ENCODE data around the gene CCL27. TPM values are rescaled to one million over a fixed set of nuclear protein-coding genes. Genes with fewer than 3 reads are reported as not detected.

CCL27 gene
- total and polyA plus RNA-seq, 2 donors (not counting 1 experiment from before 2014, with no cell fraction given) = not detected

- DNase-seq (no peak), ATAC-seq (ENCODE audit: low read depth) (no peak)
- no peaks in the 10 kb centered on the region for H3K36me3 ChIP-seq (replicated peaks in 1 of 2; ENCODE audit: control extremely low read depth in 1 of 2, control insufficient read depth in 1 of 2, extremely low read depth in 1 of 2, insufficient read depth in 2 of 2, low read length in 1 of 2)
- Mint-ChIP-seq H3K4me1 (peaks cover 3% of the 10 kb centered on the region), H3K9me3 (ENCODE audit: insufficient read depth) (no peaks in the 10 kb centered on the region), H3K27ac (no peak overlapping the region), H3K4me3 (no peak overlapping the region), H3K27me3 (peaks cover 8% of the 10 kb centered on the region)
- no peak overlapping the region for H3K4me3 ChIP-seq (ENCODE audit: control extremely low read depth in 1 of 5, extremely low read depth in 1 of 5, insufficient read depth in 1 of 5, low read depth in 2 of 5, low read length in 4 of 5)
- peaks cover 0 to 8% of the 10 kb centered on the region in 2 donors for H3K4me1 ChIP-seq (ENCODE audit: control insufficient read depth in 2 of 2, insufficient read depth in 2 of 2, low read length in 2 of 2)
- intact Hi-C loops (cut with micrococcal nuclease) = no loop called here
- H4K20me1 ChIP-seq (ENCODE audit: control insufficient read depth, insufficient read depth, low read length, poor library complexity, severe bottlenecking) = no peaks in the 10 kb centered on the region
- no peak overlapping the region for H3K9ac ChIP-seq (ENCODE audit: low read length)
- no peak overlapping the region for H3K4me2 ChIP-seq (replicated peaks; ENCODE audit: low read depth, low read length, poor library complexity, severe bottlenecking)
- TF ChIP-seq CTCF (IDR thresholded peaks at IDR 0.05) (no peak), EZH2 (IDR thresholded peaks at IDR 0.05; ENCODE audit: borderline replicate concordance, insufficient read depth, low read depth, low read length, poor library complexity, severe bottlenecking) (no peak)
- 91% methylated on average over 5 of the region's 5 CpGs for WGBS (ENCODE audit: insufficient coverage)
- peaks cover 0 to 4% (median 0%) of the 10 kb centered on the region in 4 experiments for H3K27me3 ChIP-seq (replicated peaks in 1 of 4; ENCODE audit: control extremely low read depth in 1 of 4, control insufficient read depth in 3 of 4, insufficient read depth in 4 of 4, low read length in 3 of 4)
- no peak overlapping the region for H3K27ac ChIP-seq (ENCODE audit: low read length in 2 of 2)
- no peaks in the 10 kb centered on the region for H3K79me2 ChIP-seq (ENCODE audit: control insufficient read depth, insufficient read depth, low read length)
- POLR2A ChIA-PET = no interaction called here
- CTCF ChIA-PET = interaction anchor here (1.5 kb wide), 2 partner anchors 16 to 30 kb away, joined by 3 to 4 read pairs; no protein-coding TSS in a partner anchor
- H2AFZ ChIP-seq (ENCODE audit: insufficient read depth, low read depth, low read length, poor library complexity, severe bottlenecking) = no peak overlapping the region
- H3K9me3 ChIP-seq (ENCODE audit: control extremely low read depth in 1 of 3, control insufficient read depth in 2 of 3, insufficient read depth in 1 of 3, low read length in 2 of 3) = no peaks in the 10 kb centered on the region
Observed at GRCh38 chr9:34686231-34686630, 23.8 kb upstream of the CCL27 start.

GRCh38 chr9:34685591-34685990, 23.1 kb upstream of the CCL27 start:
- Histone ChIP-seq H3K4me2 (replicated peaks; ENCODE audit: low read depth, low read length, poor library complexity, severe bottlenecking) (no peak overlapping the region), H3K4me3 (ENCODE audit: control extremely low read depth in 1 of 5, extremely low read depth in 1 of 5, insufficient read depth in 1 of 5, low read depth in 2 of 5, low read length in 4 of 5) (no peak overlapping the region), H3K79me2 (ENCODE audit: control insufficient read depth, insufficient read depth, low read length) (no peaks in the 10 kb centered on the region), H3K9me3 (ENCODE audit: control extremely low read depth in 1 of 3, control insufficient read depth in 2 of 3, insufficient read depth in 1 of 3, low read length in 2 of 3) (no peaks in the 10 kb centered on the region), H3K27ac (ENCODE audit: low read length in 2 of 2) (no peak overlapping the region), H3K36me3 (replicated peaks in 1 of 2; ENCODE audit: control extremely low read depth in 1 of 2, control insufficient read depth in 1 of 2, extremely low read depth in 1 of 2, insufficient read depth in 2 of 2, low read length in 1 of 2) (no peaks in the 10 kb centered on the region), H3K4me1 (ENCODE audit: control insufficient read depth in 2 of 2, insufficient read depth in 2 of 2, low read length in 2 of 2) (peaks cover 0 to 8% of the 10 kb centered on the region in 2 donors), H3K9ac (ENCODE audit: low read length) (no peak overlapping the region), H4K20me1 (ENCODE audit: control insufficient read depth, insufficient read depth, low read length, poor library complexity, severe bottlenecking) (no peaks in the 10 kb centered on the region), H2AFZ (ENCODE audit: insufficient read depth, low read depth, low read length, poor library complexity, severe bottlenecking) (no peak overlapping the region), H3K27me3 (replicated peaks in 1 of 4; ENCODE audit: control extremely low read depth in 1 of 4, control insufficient read depth in 3 of 4, insufficient read depth in 4 of 4, low read length in 3 of 4) (peaks cover 0 to 4% (median 0%) of the 10 kb centered on the region in 4 experiments)
- ATAC-seq (ENCODE audit: low read depth) (no peak), DNase-seq (no peak)
- H3K4me3 Mint-ChIP-seq = no peak overlapping the region
- H3K4me1 Mint-ChIP-seq = peaks cover 3% of the 10 kb centered on the region
- TF ChIP-seq EZH2 (IDR thresholded peaks at IDR 0.05; ENCODE audit: borderline replicate concordance, insufficient read depth, low read depth, low read length, poor library complexity, severe bottlenecking) (no peak), CTCF (IDR thresholded peaks at IDR 0.05) (no peak)
- H3K27ac Mint-ChIP-seq = no peak overlapping the region
- peaks cover 8% of the 10 kb centered on the region for H3K27me3 Mint-ChIP-seq
- ChIA-PET POLR2A (no interaction called here), CTCF (interaction anchor here (0.6 to 1.5 kb wide), 3 partner anchors 12 to 31 kb away, joined by 3 read pairs; no protein-coding TSS in a partner anchor)
- intact Hi-C loops (cut with micrococcal nuclease) = no loop called here
- 45% methylated on average over 2 of the region's 4 CpGs for WGBS (ENCODE audit: insufficient coverage)
- H3K9me3 Mint-ChIP-seq (ENCODE audit: insufficient read depth) = no peaks in the 10 kb centered on the region

Data from B cell (primary cell).